ENCODE data around the gene FAM13C. TPM values are rescaled to one million over a fixed set of nuclear protein-coding genes. Genes with fewer than 3 reads are reported as not detected.

The FAM13C gene
- total and polyA plus RNA-seq, 2 of the 13 experiments (the other 11 are each of a cell fraction or from before 2014, with no cell fraction given), result 0.07 to 0.26 TPM

DNA sequence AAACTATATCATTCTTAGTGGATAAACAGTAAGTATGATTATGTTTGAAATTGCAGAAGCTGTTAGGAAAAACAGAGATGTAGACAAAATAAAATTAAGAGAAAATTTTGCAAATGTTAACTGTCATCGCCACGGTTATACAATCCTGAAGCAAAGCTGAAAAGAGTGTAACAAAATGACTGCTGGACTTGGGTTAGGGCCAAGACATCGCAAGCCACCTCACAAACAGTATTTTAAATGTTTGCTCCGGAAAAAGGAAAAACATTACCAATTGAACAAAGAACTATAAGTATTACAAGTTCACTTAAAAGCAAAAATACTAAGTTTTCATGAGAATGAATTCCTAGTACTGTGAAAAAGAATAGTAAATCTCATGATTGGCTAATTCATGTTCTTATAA, 60.0 kb downstream of the FAM13C start:
- no peak overlapping the region for H3K9ac ChIP-seq (ENCODE audit: insufficient read depth, low read depth, low read length)
- no peaks in the 10 kb centered on the region for H3K9me3 ChIP-seq (ENCODE audit: low read length)
- no peaks in the 10 kb centered on the region for H3K4me1 ChIP-seq (ENCODE audit: insufficient read depth, low read length)
- ChIA-PET POLR2A (no interaction called here), CTCF (ENCODE audit: low intra/inter-chr PET ratio, low total read pairs) (no interaction called here)
- TF ChIP-seq, protein P1, sequence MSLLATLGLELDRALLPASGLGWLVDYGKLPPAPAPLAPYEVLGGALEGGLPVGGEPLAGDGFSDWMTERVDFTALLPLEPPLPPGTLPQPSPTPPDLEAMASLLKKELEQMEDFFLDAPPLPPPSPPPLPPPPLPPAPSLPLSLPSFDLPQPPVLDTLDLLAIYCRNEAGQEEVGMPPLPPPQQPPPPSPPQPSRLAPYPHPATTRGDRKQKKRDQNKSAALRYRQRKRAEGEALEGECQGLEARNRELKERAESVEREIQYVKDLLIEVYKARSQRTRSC (CRISPR knock-in tag; IDR thresholded peaks at IDR 0.05; ENCODE audit: low read depth), result no peak
- TF ChIP-seq, protein P2, sequence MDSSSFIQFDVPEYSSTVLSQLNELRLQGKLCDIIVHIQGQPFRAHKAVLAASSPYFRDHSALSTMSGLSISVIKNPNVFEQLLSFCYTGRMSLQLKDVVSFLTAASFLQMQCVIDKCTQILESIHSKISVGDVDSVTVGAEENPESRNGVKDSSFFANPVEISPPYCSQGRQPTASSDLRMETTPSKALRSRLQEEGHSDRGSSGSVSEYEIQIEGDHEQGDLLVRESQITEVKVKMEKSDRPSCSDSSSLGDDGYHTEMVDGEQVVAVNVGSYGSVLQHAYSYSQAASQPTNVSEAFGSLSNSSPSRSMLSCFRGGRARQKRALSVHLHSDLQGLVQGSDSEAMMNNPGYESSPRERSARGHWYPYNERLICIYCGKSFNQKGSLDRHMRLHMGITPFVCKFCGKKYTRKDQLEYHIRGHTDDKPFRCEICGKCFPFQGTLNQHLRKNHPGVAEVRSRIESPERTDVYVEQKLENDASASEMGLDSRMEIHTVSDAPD (CRISPR knock-in tag; IDR thresholded peaks at IDR 0.05), result no peak
- FAIRE-seq, result no peak
- H3K27ac ChIP-seq (ENCODE audit: extremely low read length, insufficient read depth, low read length), result no peak overlapping the region
- 54% methylated on average over 4 of the region's 4 CpGs for whole genome bisulfite sequencing (ENCODE audit: low lambda C conversion rate)
- H3K36me3 ChIP-seq (replicated peaks in 1 of 2; ENCODE audit: control insufficient read depth in 1 of 2, insufficient read depth in 2 of 2, low read length in 2 of 2), result no peaks in the 10 kb centered on the region
- intact Hi-C loops (cut with micrococcal nuclease; ENCODE audit: unreplicated experiment) (no loop called here), in situ Hi-C loops (cut with HindIII; ENCODE audit: extremely low pct_ligation_motif_present, low pct_unique_long_range_greater_than_20kb) (no loop called here)
- no peak for ATAC-seq
- no peaks in the 10 kb centered on the region for H3K79me2 ChIP-seq (ENCODE audit: insufficient read depth, low read length)
- H4K20me1 ChIP-seq (ENCODE audit: insufficient read depth, low read length), result no peaks in the 10 kb centered on the region
- H3K4me2 ChIP-seq (ENCODE audit: low read depth, low read length), result no peak overlapping the region
- no peaks in the 10 kb centered on the region for H3K27me3 ChIP-seq (ENCODE audit: control insufficient read depth in 1 of 2, insufficient read depth in 2 of 2, low read length in 2 of 2)
- H2AFZ ChIP-seq (ENCODE audit: low read length), result no peak overlapping the region
- no TSS peak for BruUV-seq (replicated peaks)
- H3K4me3 ChIP-seq (replicated peaks in 1 of 3; ENCODE audit: insufficient read depth in 1 of 3, low read depth in 2 of 3, low read length in 3 of 3), result no peak overlapping the region
- DNase-seq (ENCODE audit: low spot score), result no peak

DNA sequence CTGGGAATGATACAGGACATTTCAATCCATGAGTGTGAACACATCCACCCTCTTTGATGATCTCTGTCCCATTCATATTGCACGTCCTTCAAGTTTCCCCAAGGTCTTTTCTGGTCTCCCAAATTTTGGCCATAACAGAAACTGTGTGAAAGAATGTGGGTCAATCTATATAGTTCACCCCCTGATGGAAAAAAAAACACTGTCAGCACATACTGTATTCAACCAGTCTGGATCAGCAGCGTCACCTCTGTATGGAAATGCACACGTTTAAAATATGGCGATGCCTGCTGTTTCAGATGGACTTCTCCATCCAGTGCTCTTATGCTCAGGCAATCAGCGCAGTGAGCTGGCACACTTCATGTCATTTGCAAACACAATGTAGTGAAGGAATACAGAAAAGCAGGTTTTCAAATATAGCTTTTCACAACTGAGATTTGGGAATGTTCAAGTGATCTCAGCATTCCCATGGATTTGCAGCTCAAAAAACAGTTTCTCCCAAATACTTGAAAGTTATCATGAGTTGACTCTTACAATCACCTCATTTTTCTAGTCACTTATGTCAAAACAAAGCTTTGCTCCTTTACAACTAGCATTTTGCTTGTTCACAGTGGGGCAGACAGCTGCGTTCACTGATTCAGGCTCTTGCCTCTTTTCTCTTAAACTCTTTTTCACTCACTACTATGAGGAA, 61.1 kb downstream of the FAM13C start:
- ChIA-PET POLR2A (no interaction called here), CTCF (ENCODE audit: low intra/inter-chr PET ratio, low total read pairs) (no interaction called here)
- in situ Hi-C loops (cut with HindIII; ENCODE audit: extremely low pct_ligation_motif_present, low pct_unique_long_range_greater_than_20kb) (no loop called here), intact Hi-C loops (cut with micrococcal nuclease; ENCODE audit: unreplicated experiment) (no loop called here)
- no peak for ATAC-seq
- WGBS (ENCODE audit: low lambda C conversion rate), result 59% methylated on average over 5 of the region's 6 CpGs
- Histone ChIP-seq H3K4me3 (replicated peaks in 1 of 3; ENCODE audit: insufficient read depth in 1 of 3, low read depth in 2 of 3, low read length in 3 of 3) (no peak overlapping the region), H3K27me3 (ENCODE audit: control insufficient read depth in 1 of 2, insufficient read depth in 2 of 2, low read length in 2 of 2) (no peaks in the 10 kb centered on the region), H2AFZ (ENCODE audit: low read length) (no peak overlapping the region), H3K4me1 (ENCODE audit: insufficient read depth, low read length) (no peaks in the 10 kb centered on the region), H3K9ac (ENCODE audit: insufficient read depth, low read depth, low read length) (no peak overlapping the region), H3K36me3 (replicated peaks in 1 of 2; ENCODE audit: control insufficient read depth in 1 of 2, insufficient read depth in 2 of 2, low read length in 2 of 2) (no peaks in the 10 kb centered on the region), H3K27ac (ENCODE audit: extremely low read length, insufficient read depth, low read length) (no peak overlapping the region), H3K9me3 (ENCODE audit: low read length) (no peaks in the 10 kb centered on the region), H3K4me2 (ENCODE audit: low read depth, low read length) (no peak overlapping the region), H3K79me2 (ENCODE audit: insufficient read depth, low read length) (no peaks in the 10 kb centered on the region), H4K20me1 (ENCODE audit: insufficient read depth, low read length) (no peaks in the 10 kb centered on the region)
- no TSS peak for BruUV-seq (replicated peaks)
- FAIRE-seq, result no peak
- TF ChIP-seq MAFK (conservative IDR thresholded peaks at IDR 0.05 in 1 of 2, IDR thresholded peaks at IDR 0.05 in 1 of 2; ENCODE audit: low read length in 2 of 2) (peak; percentile 28 to 58; a peak in 3 of 4 replicates), MAFF (IDR thresholded peaks at IDR 0.05; ENCODE audit: low read depth, low read length) (peak; percentile 54), ETV5 (CRISPR knock-in tag; IDR thresholded peaks at IDR 0.05; ENCODE audit: borderline replicate concordance) (no peak)
- no peak for DNase-seq (ENCODE audit: low spot score)

All from HepG2 (cell line).